ENCODE measurements around the gene DDX1. TPM values are rescaled to one million over a fixed set of nuclear protein-coding genes. Genes with fewer than 3 reads are reported as not detected.

The DDX1 gene
- total and polyA plus RNA-seq, 9 of the 15 experiments (the other 6 are each of a cell fraction or from before 2014, with no cell fraction given), result 116 to 277 (median 232) TPM

GRCh38 chr2:15560988-15561573 lies 30.6 kb upstream of the DDX1 start, which contains the start of gene NBAS (continued):
- TF ChIP-seq PBX2 (CRISPR knock-in tag; IDR thresholded peaks at IDR 0.05; ENCODE audit: low read depth) (no peak), PBX2 (tag; conservative IDR thresholded peaks at IDR 0.05; ENCODE audit: low read depth) (no peak), ZNF592 (IDR thresholded peaks at IDR 0.05) (0 out of 2 replicates have a peak, but pooled peaks have one; percentile 49), TFAP4 (CRISPR knock-in tag; IDR thresholded peaks at IDR 0.05; ENCODE audit: borderline replicate concordance) (peak; percentile 56; the same call in 1 of the 2 replicates), ZNF384 (IDR thresholded peaks at IDR 0.05; ENCODE audit: low read depth, low read length) (peak; percentile 10; the same call in 1 of the 2 replicates), ZFP1 (CRISPR knock-in tag; IDR thresholded peaks at IDR 0.05) (0 out of 2 replicates have a peak, but pooled peaks have one; percentile 6), ZBTB33 (CRISPR knock-in tag; IDR thresholded peaks at IDR 0.05) (0 out of 2 replicates have a peak, but pooled peaks have one; percentile 39), RFX1 (IDR thresholded peaks at IDR 0.05) (peak; percentile 80), KAT8 (IDR thresholded peaks at IDR 0.05; ENCODE audit: low read depth) (no peak), ZNF24 (IDR thresholded peaks at IDR 0.05) (peak; percentile 30; the same call in 1 of the 2 replicates), CREM (IDR thresholded peaks at IDR 0.05; ENCODE audit: low read depth) (peak; percentile 69), MAZ (CRISPR knock-in tag; conservative IDR thresholded peaks at IDR 0.05 in 1 of 2, IDR thresholded peaks at IDR 0.05 in 1 of 2) (peak in 1 of 2 experiments; percentile 25; a peak in 2 of 4 replicates), NFRKB (IDR thresholded peaks at IDR 0.05; ENCODE audit: low read depth) (peak; percentile 93), PHB (CRISPR knock-in tag; IDR thresholded peaks at IDR 0.05) (no peak), OTX1 (CRISPR knock-in tag; IDR thresholded peaks at IDR 0.05) (0 out of 2 replicates have a peak, but pooled peaks have one; percentile 7), ZKSCAN1 (IDR thresholded peaks at IDR 0.05; ENCODE audit: low read depth, low read length) (no peak), ZNF197 (CRISPR knock-in tag; IDR thresholded peaks at IDR 0.05; ENCODE audit: low read depth) (0 out of 2 replicates have a peak, but pooled peaks have one; percentile 75), PTTG1 (tag; IDR thresholded peaks at IDR 0.05; ENCODE audit: low read depth) (no peak)

All from K562 (cell line).